ENCODE results near the gene ZNF385B. TPM values are rescaled to one million over a fixed set of nuclear protein-coding genes. Genes with fewer than 3 reads are reported as not detected.

Gene ZNF385B
- total RNA-seq, 1 experiment from 2014 or later, result not detected

GRCh38 chr2:179746981-179747380, 114.4 kb downstream of the ZNF385B start:
- Histone ChIP-seq H3K4me2 (ENCODE audit: low read depth, low read length, poor library complexity, severe bottlenecking) (no peak overlapping the region), H3K9me2 (replicated peaks; ENCODE audit: insufficient read depth, low read length) (no peaks in the 10 kb centered on the region), H3K4me1 (ENCODE audit: low read length) (no peaks in the 10 kb centered on the region), H3K9ac (ENCODE audit: low read length) (no peak overlapping the region), H3K79me2 (ENCODE audit: low read length) (no peaks in the 10 kb centered on the region), H3K27me3 (ENCODE audit: low read length) (no peaks in the 10 kb centered on the region), H3K36me3 (ENCODE audit: insufficient read depth, low read length) (no peaks in the 10 kb centered on the region), H3K4me3 (ENCODE audit: low read length) (no peak overlapping the region), H3K27ac (ENCODE audit: low read length) (no peak overlapping the region), H4K20me1 (ENCODE audit: insufficient read depth, low read depth, low read length) (no peaks in the 10 kb centered on the region), H3K9me3 (ENCODE audit: low read length) (no peaks in the 10 kb centered on the region), H2AFZ (ENCODE audit: low read length) (no peak overlapping the region)
- DNase-seq, result no peak

- no peak overlapping the region for H3K4me3 ChIP-seq (ENCODE audit: low read length)
- H3K4me2 ChIP-seq (ENCODE audit: low read depth, low read length, poor library complexity, severe bottlenecking), result no peak overlapping the region
- no peaks in the 10 kb centered on the region for H3K36me3 ChIP-seq (ENCODE audit: insufficient read depth, low read length)
- H3K9ac ChIP-seq (ENCODE audit: low read length), result no peak overlapping the region
- H4K20me1 ChIP-seq (ENCODE audit: insufficient read depth, low read depth, low read length), result no peaks in the 10 kb centered on the region
- H3K27me3 ChIP-seq (ENCODE audit: low read length), result no peaks in the 10 kb centered on the region
- no peaks in the 10 kb centered on the region for H3K9me3 ChIP-seq (ENCODE audit: low read length)
- DNase-seq, result no peak
- no peaks in the 10 kb centered on the region for H3K79me2 ChIP-seq (ENCODE audit: low read length)
- no peak overlapping the region for H2AFZ ChIP-seq (ENCODE audit: low read length)
- no peaks in the 10 kb centered on the region for H3K4me1 ChIP-seq (ENCODE audit: low read length)
- H3K9me2 ChIP-seq (replicated peaks; ENCODE audit: insufficient read depth, low read length), result no peaks in the 10 kb centered on the region
- no peak overlapping the region for H3K27ac ChIP-seq (ENCODE audit: low read length)
Observed at GRCh38 chr2:179745635-179746256, 115.7 kb downstream of the ZNF385B start.

GRCh38 chr2:179744401-179744800, 117.0 kb downstream of the ZNF385B start:
- Histone ChIP-seq H3K4me1 (ENCODE audit: low read length) (no peaks in the 10 kb centered on the region), H3K9ac (ENCODE audit: low read length) (no peak overlapping the region), H3K79me2 (ENCODE audit: low read length) (no peaks in the 10 kb centered on the region), H3K9me2 (replicated peaks; ENCODE audit: insufficient read depth, low read length) (no peaks in the 10 kb centered on the region), H3K4me2 (ENCODE audit: low read depth, low read length, poor library complexity, severe bottlenecking) (no peak overlapping the region), H3K36me3 (ENCODE audit: insufficient read depth, low read length) (no peaks in the 10 kb centered on the region), H4K20me1 (ENCODE audit: insufficient read depth, low read depth, low read length) (no peaks in the 10 kb centered on the region), H2AFZ (ENCODE audit: low read length) (no peak overlapping the region), H3K9me3 (ENCODE audit: low read length) (no peaks in the 10 kb centered on the region), H3K4me3 (ENCODE audit: low read length) (no peak overlapping the region), H3K27ac (ENCODE audit: low read length) (no peak overlapping the region), H3K27me3 (ENCODE audit: low read length) (no peaks in the 10 kb centered on the region)
- no peak for DNase-seq

GRCh38 chr2:179741317-179741716, 120.1 kb downstream of the ZNF385B start:
- Histone ChIP-seq H3K27ac (ENCODE audit: low read length) (no peak overlapping the region), H3K9ac (ENCODE audit: low read length) (no peak overlapping the region), H3K27me3 (ENCODE audit: low read length) (no peaks in the 10 kb centered on the region), H3K9me2 (replicated peaks; ENCODE audit: insufficient read depth, low read length) (no peaks in the 10 kb centered on the region), H3K36me3 (ENCODE audit: insufficient read depth, low read length) (no peaks in the 10 kb centered on the region), H3K4me2 (ENCODE audit: low read depth, low read length, poor library complexity, severe bottlenecking) (no peak overlapping the region), H2AFZ (ENCODE audit: low read length) (no peak overlapping the region), H4K20me1 (ENCODE audit: insufficient read depth, low read depth, low read length) (no peaks in the 10 kb centered on the region), H3K79me2 (ENCODE audit: low read length) (no peaks in the 10 kb centered on the region), H3K9me3 (ENCODE audit: low read length) (no peaks in the 10 kb centered on the region), H3K4me3 (ENCODE audit: low read length) (no peak overlapping the region), H3K4me1 (ENCODE audit: low read length) (no peaks in the 10 kb centered on the region)
- DNase-seq, result no peak

- no peaks in the 10 kb centered on the region for H4K20me1 ChIP-seq (ENCODE audit: insufficient read depth, low read depth, low read length)
- H3K9ac ChIP-seq (ENCODE audit: low read length), result no peak overlapping the region
- no peaks in the 10 kb centered on the region for H3K9me2 ChIP-seq (replicated peaks; ENCODE audit: insufficient read depth, low read length)
- H3K4me1 ChIP-seq (ENCODE audit: low read length), result no peaks in the 10 kb centered on the region
- no peak for DNase-seq
- no peak overlapping the region for H3K4me2 ChIP-seq (ENCODE audit: low read depth, low read length, poor library complexity, severe bottlenecking)
- no peaks in the 10 kb centered on the region for H3K36me3 ChIP-seq (ENCODE audit: insufficient read depth, low read length)
- no peaks in the 10 kb centered on the region for H3K27me3 ChIP-seq (ENCODE audit: low read length)
- no peaks in the 10 kb centered on the region for H3K79me2 ChIP-seq (ENCODE audit: low read length)
- no peak overlapping the region for H3K4me3 ChIP-seq (ENCODE audit: low read length)
- no peak overlapping the region for H2AFZ ChIP-seq (ENCODE audit: low read length)
- no peaks in the 10 kb centered on the region for H3K9me3 ChIP-seq (ENCODE audit: low read length)
- H3K27ac ChIP-seq (ENCODE audit: low read length), result no peak overlapping the region
Observed at GRCh38 chr2:179729966-179730365, 131.4 kb downstream of the ZNF385B start.

GRCh38 chr2:179726461-179727180, 134.8 kb downstream of the ZNF385B start:
- H3K27me3 ChIP-seq (ENCODE audit: low read length), result no peaks in the 10 kb centered on the region
- H3K4me3 ChIP-seq (ENCODE audit: low read length), result no peak overlapping the region
- no peak for DNase-seq
- H3K4me2 ChIP-seq (ENCODE audit: low read depth, low read length, poor library complexity, severe bottlenecking), result no peak overlapping the region
- H3K79me2 ChIP-seq (ENCODE audit: low read length), result no peaks in the 10 kb centered on the region
- no peaks in the 10 kb centered on the region for H4K20me1 ChIP-seq (ENCODE audit: insufficient read depth, low read depth, low read length)
- H3K36me3 ChIP-seq (ENCODE audit: insufficient read depth, low read length), result no peaks in the 10 kb centered on the region
- H2AFZ ChIP-seq (ENCODE audit: low read length), result no peak overlapping the region
- no peak overlapping the region for H3K9ac ChIP-seq (ENCODE audit: low read length)
- H3K9me3 ChIP-seq (ENCODE audit: low read length), result no peaks in the 10 kb centered on the region
- no peak overlapping the region for H3K27ac ChIP-seq (ENCODE audit: low read length)
- no peaks in the 10 kb centered on the region for H3K4me1 ChIP-seq (ENCODE audit: low read length)
- H3K9me2 ChIP-seq (replicated peaks; ENCODE audit: insufficient read depth, low read length), result no peaks in the 10 kb centered on the region

- Histone ChIP-seq H2AFZ (ENCODE audit: low read length) (no peak overlapping the region), H3K27me3 (ENCODE audit: low read length) (no peaks in the 10 kb centered on the region), H3K9ac (ENCODE audit: low read length) (no peak overlapping the region), H3K36me3 (ENCODE audit: insufficient read depth, low read length) (no peaks in the 10 kb centered on the region), H3K4me3 (ENCODE audit: low read length) (no peak overlapping the region), H3K9me3 (ENCODE audit: low read length) (no peaks in the 10 kb centered on the region), H3K9me2 (replicated peaks; ENCODE audit: insufficient read depth, low read length) (no peaks in the 10 kb centered on the region), H3K27ac (ENCODE audit: low read length) (no peak overlapping the region), H4K20me1 (ENCODE audit: insufficient read depth, low read depth, low read length) (no peaks in the 10 kb centered on the region), H3K4me2 (ENCODE audit: low read depth, low read length, poor library complexity, severe bottlenecking) (no peak overlapping the region), H3K4me1 (ENCODE audit: low read length) (no peaks in the 10 kb centered on the region), H3K79me2 (ENCODE audit: low read length) (no peaks in the 10 kb centered on the region)
- no peak for DNase-seq
Observed at GRCh38 chr2:179724403-179724802, 137.0 kb downstream of the ZNF385B start.

- H3K79me2 ChIP-seq (ENCODE audit: low read length), result no peaks in the 10 kb centered on the region
- H3K27me3 ChIP-seq (ENCODE audit: low read length), result no peaks in the 10 kb centered on the region
- DNase-seq, result no peak
- H2AFZ ChIP-seq (ENCODE audit: low read length), result no peak overlapping the region
- H3K9ac ChIP-seq (ENCODE audit: low read length), result no peak overlapping the region
- H3K9me2 ChIP-seq (replicated peaks; ENCODE audit: insufficient read depth, low read length), result no peaks in the 10 kb centered on the region
- H3K4me1 ChIP-seq (ENCODE audit: low read length), result no peaks in the 10 kb centered on the region
- H3K27ac ChIP-seq (ENCODE audit: low read length), result no peak overlapping the region
- no peaks in the 10 kb centered on the region for H3K36me3 ChIP-seq (ENCODE audit: insufficient read depth, low read length)
- no peaks in the 10 kb centered on the region for H3K9me3 ChIP-seq (ENCODE audit: low read length)
- H4K20me1 ChIP-seq (ENCODE audit: insufficient read depth, low read depth, low read length), result no peaks in the 10 kb centered on the region
- H3K4me2 ChIP-seq (ENCODE audit: low read depth, low read length, poor library complexity, severe bottlenecking), result no peak overlapping the region
- H3K4me3 ChIP-seq (ENCODE audit: low read length), result no peak overlapping the region
Observed at GRCh38 chr2:179720173-179720772, 141.1 kb downstream of the ZNF385B start.

Data from Karpas-422 (cell line).